ENCODE measurements around the gene STK32C.
"Not testable (repeated sequence)": the region's sequence is repeated elsewhere in the genome, so short reads cannot be mapped to it uniquely, and the experiment has no call there.

Gene STK32C

DNA sequence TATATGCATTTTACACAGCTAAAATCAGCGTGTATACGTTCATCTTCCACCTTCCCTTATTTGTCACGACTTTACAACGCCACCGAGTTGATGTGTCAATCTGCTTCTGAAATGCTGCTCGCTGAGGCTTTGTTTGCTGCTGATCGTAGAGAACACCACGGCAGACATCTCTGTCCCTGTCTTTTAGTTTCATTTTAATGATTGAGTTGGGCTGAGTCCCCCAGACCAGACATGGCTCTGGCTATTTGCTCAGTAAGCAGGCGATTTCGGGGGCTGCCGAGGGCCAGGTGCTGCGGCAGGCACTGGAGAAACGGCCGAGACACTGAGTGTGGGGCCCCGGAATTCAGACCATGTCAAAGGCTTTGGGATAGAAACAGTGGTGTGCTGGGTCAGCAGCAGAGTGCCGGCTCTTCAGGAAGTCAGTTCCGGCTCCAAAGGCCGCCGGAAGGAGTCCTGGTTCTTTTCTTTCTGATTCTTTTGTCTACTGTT, 29.2 kb upstream of the STK32C start:
- DNase-seq: no peak

DNA sequence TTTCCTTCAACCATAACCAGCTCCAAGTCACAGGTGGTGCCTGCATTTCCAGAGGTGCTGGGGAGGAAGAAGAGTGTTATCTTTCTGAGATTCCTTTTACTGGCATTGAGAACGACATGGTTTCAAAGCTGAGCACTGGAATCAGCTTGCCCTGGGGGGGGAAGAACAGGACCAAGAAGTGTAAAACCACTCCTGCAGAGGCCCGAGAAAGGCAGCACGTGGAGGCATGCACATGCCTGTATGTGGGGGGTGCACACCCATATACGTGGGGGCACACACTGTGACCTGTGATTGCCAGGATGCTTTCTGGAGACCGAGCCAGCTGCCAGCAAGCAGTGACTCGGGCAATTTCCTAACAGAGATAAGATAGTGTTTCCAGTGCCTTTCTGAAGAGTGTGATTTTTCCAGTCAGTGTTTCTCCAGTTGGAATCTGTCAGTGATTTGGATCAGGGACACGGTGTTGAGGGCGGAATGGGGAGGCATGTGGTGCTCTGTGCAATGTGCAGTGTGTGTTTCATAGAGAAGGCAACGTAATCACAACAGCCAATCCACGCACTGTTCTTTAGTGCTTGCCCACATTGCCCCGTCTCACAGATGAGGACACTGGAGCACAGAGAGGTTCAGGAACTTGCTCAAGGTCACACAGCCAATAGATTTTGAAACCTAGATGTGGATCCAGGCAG, 28.5 kb upstream of the STK32C start:
- DNase-seq: no peak

DNA sequence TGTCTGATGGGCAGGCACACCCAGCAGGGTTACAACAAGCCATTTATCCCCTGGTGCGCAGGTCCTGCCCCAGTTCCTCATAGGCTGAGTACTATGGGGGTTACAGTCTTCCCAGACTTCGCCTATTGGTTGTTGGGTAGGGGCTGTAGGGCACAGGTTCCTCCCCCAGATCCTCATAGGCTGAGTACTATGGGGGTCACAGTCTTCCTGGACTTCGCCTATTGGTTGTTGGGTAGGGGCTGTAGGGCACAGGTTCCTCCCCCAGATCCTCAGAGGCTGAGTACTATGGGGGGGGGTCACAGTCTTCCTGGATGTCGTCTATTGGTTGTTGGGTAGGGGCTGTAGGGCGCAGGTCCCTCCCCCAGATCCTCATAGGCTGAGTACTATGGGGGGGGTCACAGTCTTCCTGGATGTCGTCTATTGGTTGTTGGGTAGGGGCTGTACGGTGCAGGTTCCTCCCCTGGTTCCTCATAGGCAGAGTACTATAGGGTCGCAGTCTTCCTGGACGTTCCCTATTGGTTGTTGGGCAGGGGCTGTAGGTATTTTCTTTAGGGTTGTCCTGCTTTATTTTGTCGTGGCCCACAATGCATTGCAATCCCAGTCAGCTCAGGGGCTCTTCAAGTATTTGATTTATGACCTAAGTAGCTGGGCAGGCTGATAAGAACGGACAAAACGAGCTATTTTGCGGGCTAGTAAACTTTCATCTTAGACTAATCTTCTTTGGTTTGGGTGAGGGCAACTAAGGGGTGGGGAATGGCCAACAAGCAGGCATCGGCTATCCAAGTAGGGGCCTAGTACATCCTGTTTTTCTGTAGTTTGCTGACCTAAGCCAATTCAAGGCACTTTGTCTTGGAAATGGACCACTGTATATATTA, 27.7 kb upstream of the STK32C start:
- no peak for DNase-seq

DNA sequence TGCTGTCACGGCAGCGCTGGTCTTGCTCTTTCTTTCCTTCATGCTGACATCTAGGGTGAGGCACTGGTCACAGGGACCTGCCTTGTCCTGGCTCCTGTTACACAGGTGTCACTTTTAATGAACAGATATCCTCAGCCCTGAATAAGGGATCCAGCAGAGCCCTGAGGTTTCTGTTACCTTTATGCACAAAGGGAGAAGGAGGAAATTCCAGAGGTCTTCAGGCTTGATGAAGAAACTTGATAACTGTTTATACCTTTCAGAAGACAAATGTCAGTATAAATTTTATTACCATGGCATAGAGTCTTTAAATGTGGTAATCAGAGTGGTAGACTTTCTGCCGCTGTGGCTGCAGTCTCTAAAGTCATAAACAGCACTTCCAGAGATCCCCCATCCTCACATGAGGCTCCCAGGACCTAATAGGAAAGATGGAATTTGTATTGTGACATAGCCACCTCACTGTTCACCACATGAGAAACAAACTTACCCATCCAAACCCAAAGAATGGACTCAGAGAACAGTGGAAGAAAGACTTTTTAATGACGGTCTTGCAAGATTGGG, 27.0 kb upstream of the STK32C start:
- DNase-seq: no peak

DNA sequence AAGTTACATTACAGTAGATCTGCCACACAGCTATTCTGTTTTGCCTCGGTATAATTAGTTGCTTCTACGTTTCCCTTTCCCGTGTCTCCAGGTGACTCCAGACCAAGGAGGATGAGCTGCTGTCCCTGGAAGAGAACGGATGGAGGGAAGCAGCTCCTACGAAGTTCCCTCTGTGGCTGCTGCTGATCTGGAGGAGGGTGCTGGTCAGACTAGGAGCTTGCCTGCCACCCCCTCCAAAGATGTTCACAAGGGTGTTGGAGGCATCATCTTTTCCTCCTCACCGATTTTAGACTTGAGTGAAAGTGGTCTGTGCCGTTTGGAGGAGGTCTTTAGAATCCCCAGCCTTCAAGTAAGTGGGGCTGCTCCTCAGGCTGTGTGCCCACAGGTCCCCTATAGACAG, 25.6 kb upstream of the STK32C start:
- no peak for DNase-seq

DNA sequence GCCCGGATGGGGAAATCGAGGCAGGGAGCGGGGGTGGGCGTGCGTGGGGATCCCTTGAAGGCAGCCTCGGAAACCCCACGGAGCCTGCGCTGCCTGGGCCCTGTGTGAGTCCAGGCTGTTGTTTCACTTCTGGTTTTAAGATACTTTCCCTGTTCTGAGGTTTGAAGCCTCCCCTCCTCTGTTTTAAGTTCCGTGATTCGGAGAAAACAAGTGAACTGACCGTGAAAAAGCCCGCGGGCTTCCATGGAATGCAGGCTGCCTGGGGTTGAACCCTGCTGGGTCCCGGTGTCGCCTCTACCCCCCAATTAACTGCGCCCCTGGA, 24.6 kb upstream of the STK32C start:
- no peak for DNase-seq

DNA sequence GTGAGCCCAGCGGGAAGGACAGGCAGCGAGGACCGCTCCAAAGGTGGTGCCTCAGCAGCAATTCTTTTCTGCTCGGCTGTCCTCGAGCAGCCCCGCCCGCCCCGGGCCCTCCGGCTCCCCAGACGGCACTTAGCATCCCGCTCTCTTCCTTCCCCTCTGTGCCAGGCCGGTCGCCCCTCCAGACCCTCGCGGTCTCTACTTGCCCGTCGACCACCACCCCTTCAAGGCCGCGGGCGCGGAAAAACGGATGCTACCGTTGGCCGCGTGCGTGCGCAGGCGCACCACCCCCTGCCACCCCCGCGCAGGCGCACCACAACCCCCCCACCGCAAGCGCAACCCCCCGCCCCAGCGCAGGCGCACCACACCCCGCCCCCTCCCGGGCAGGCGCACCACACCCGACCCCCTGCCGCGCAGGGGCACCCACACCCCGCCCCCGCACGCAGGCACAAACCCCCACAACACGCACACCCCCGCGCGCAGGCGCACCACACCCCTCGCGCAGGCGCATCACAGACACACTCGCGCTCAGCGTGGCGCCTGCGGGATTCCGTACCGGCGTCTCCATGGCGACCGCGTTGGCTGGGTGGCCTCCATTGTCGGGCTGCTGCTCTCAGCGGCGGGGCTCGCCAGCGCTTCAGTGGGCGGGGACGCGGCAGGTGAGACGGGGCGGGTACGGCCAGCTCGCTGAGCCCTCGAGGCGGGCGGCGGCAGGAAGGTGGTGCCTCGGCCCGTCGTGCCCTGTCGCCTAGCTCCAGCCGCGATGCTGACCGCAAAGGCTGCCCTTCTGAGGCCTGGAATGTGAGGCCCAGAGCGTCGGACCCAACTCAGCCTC, 24.1 kb upstream of the STK32C start, which contains the start of gene LRRC27:
TSS of gene LRRC27 (plus strand) at position 593 of the 832 bp plus-strand sequence. CDS start 1,332 bp downstream, outside the sequence.
- peak; percentile 90 for DNase-seq

- no peak for DNase-seq
These were observed 22.7 kb upstream of the STK32C start for GRCh38 chr10:132330486-132330833.

GRCh38 chr10:132329565-132330485, 22.1 kb upstream of the STK32C start:
- no peak for DNase-seq

GRCh38 chr10:132328738-132329137, 21.0 kb upstream of the STK32C start:
- no peak for DNase-seq

DNA sequence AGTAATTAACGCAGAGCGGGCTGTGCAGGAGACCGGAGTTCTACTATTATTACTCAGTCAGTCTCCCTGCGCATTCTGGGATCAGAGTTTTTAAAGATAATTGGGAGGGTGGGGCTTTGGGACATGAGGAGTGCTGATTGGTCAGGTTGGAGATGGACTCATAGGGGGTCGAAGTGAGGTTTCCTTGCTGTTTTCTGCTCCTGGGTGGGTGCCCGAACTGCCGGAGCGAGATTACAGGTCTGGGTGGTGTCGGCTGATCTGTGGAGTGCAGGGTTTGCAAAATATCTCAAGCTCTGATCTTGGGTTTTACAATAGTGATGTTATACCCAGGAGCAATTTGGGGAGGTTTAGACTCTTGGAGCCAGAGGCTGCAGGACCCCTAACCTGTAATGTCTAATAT, 20.4 kb upstream of the STK32C start:
- no peak for DNase-seq

DNA sequence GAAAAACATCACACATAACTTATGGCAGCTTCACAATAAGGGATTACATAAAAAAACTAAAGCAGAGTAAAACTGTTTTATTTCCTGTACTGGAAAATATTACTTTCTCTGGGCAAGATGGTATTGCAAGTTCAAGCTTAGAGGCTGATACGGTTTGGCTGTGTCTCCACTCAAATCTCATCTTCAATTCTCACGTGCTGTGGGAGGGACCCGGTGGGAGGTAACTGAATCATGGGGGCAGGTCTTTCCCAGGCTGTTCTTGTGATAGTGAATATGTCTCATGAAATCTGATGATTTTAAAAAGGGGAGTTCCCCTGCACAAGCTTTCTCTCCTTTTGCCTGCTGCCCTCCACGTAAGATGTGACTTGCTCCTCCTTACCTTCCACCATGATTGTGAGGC, 19.2 kb upstream of the STK32C start:
- DNase-seq: no peak

DNA sequence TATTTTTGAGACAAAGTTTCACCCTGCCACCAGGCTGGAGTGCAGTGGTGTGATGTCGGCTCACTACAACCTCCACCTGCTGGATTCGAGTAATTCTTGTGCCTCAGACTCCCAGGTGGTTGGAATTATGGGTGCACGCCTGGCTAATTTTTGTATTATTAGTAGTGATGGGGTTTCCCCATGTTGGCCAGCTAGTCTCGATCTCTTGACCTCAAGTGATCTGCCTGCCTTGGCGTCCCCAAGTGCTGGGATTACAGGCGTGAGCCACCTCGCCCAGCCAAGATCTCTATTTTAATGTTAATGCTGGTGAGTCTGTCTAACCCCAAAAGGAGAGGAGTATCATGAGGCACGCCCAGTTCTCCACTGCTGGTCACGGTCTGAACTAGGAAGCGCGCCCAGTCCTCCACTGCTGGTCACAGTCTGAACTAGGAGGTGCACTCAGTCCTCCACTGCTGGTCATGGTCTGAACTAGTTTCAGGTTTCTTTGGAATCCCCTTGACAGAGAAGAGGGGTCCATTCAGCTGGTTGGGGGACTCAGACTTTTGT, 18.7 kb upstream of the STK32C start:
- no peak for DNase-seq

- no peak for DNase-seq
These were observed 16.4 kb upstream of the STK32C start for GRCh38 chr10:132324186-132324585.

DNA sequence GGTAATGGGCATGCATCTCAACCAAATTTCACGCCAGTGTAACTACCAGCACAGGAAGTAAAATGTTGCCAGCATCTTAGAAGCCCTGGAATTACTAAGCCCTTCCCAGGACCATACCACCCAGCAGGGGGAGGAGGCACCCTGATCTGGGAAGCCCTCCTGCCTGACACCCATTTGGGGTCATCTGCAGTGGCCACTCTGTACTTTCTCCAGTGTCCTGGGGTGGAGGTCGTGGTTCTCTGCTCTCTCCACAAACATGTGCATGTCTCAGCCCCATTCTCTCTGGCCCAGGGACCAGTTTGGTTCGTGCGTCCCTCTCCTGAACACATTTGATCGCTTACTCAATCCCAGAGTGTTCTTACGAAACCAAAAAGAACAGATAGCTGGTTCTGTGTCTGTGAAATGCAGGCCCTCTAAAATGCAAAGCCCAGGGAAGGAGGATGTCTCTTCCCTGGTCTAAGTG, 14.9 kb upstream of the STK32C start:
- no peak for DNase-seq

- no peak for DNase-seq
These were observed 14.0 kb upstream of the STK32C start for GRCh38 chr10:132321726-132322125.

DNA sequence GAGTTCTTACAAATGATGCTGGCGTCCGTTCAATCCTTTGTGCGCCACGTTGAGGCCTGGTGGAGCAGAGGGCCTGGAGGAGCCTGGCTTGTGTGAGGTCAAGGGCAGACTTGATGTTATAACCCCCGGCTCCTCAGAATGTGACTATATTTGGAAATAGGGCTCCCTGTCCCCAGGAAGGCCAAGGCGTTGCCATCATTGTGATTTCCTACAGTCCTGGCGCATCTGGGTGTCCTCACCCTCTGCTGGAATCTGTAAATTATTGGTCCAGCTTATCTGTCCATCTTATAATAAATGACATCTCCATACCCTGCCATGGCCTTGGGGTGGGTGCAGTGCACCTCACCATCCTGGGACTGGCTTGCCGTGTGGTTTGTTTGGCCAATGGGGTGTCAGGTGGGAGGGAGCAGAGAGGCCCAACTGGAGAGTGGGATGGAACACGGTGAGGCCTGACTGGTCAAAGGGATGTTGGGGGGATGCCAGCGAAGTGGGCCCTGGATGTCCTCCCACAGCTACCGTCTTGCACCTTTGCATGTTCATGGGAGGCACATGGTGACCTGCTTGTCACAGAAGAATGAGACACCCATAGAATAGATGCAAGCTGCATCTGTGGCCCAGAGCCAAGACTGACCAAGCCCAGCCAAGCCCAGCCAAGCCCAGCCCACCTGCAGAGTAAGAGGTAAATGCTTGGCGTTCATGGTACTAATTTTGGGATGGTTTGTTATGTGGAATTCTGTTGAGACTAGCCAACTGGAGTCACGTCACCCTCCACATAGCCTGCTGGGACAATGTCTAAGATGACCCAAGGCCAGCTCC, 13.1 kb upstream of the STK32C start:
- no peak for DNase-seq

- no peak for DNase-seq
These were observed 12.3 kb upstream of the STK32C start for GRCh38 chr10:132319853-132320653.

GRCh38 chr10:132317477-132317876, 9.7 kb upstream of the STK32C start:
- not testable (repeated sequence) for DNase-seq

DNA sequence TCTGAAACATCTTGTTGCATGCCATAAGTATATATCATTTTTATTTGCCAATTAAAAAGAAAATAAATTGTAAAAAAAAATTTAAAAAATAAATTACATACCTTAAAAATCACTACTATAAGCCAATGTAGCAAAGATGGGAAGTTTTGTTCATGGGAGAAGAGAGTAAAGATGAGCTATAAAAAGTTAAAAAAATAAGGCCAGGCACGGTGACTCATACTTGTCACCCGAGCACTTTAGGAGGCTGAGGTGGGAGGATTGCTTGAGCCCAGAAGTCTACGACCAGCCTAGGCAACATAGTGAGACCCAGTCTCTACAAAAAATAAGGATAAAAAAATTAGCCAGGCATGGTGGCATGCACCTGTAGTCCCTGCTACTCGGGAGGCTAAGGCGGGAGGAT, 8.4 kb upstream of the STK32C start:
- no peak for DNase-seq

All from NCI-H1105 (cell line).